ENCODE data around the gene KCTD15.

- TF ChIP-seq POLR2A (IDR thresholded peaks at IDR 0.05; ENCODE audit: low read depth, low read length) = no peak
- TF ChIP-seq CTCF (conservative IDR thresholded peaks at IDR 0.05; ENCODE audit: low read depth, low read length) = no peak
- no peak for TF ChIP-seq USF2 (IDR thresholded peaks at IDR 0.05; ENCODE audit: low read depth, low read length)
- TF ChIP-seq MXI1 (IDR thresholded peaks at IDR 0.05; ENCODE audit: borderline replicate concordance, low read depth, low read length) = no peak
- TF ChIP-seq MAZ (IDR thresholded peaks at IDR 0.05; ENCODE audit: borderline replicate concordance, low read depth, low read length) = no peak
- TF ChIP-seq RFX5 (IDR thresholded peaks at IDR 0.05; ENCODE audit: low read depth, low read length) = no peak
- TF ChIP-seq FOS (IDR thresholded peaks at IDR 0.05; ENCODE audit: low read depth, low read length) = no peak
- TF ChIP-seq CEBPB (IDR thresholded peaks at IDR 0.05; ENCODE audit: low read depth, low read length) = no peak
- TF ChIP-seq RCOR1 (IDR thresholded peaks at IDR 0.05; ENCODE audit: insufficient replicate concordance, low read length) = no peak
- no peak for TF ChIP-seq ELK1 (IDR thresholded peaks at IDR 0.05; ENCODE audit: borderline replicate concordance, low read depth, low read length)
- TF ChIP-seq CHD1 (IDR thresholded peaks at IDR 0.05; ENCODE audit: low read depth, low read length) = no peak
- TF ChIP-seq BHLHE40 (IDR thresholded peaks at IDR 0.05; ENCODE audit: low read depth, low read length) = no peak
- TF ChIP-seq RAD21 (IDR thresholded peaks at IDR 0.05; ENCODE audit: low read length) = no peak
Observed at GRCh38 chr19:33788676-33789075, 8.0 kb upstream of the KCTD15 start.

All from IMR-90 (cell line).